ENCODE measurements around the gene F8. TPM values are rescaled to one million over a fixed set of nuclear protein-coding genes. Genes with fewer than 3 reads are reported as not detected.
"Not testable (repeated sequence)": the region's sequence is repeated elsewhere in the genome, so short reads cannot be mapped to it uniquely, and the experiment has no call there.

F8 gene
- polyA plus RNA-seq, 10 donors: 3.3 to 8.1 (median 5.3) TPM

DNA sequence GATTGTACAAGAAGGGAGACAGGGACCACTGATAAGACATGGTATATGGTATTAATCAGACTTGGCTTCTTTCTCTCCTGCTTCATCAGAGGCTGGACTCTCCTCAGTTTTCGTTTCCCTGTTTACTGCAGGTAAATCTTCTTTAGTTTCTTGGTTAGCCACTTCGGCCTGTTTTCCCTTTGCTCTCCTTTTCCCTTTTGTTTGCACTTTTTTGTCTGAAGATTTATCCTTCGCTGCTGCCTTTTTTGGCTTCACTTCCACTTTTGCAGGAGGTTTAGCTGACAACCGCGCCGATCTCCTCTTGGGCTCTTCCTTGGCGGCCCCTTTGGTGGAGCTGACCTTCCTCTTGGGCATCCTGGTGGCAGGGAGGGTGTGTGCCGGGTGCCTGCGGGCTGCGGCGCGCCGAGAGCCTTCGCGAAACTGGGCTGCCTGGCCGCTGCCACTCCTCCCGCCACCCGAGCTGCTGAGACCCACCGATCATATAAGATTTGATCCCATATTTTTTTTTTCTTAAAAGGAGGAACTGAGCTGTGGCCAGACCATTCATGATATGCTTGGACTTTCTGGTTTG lies 205.4 kb downstream of the F8 start:
- DNase-seq: not testable (repeated sequence)

DNA sequence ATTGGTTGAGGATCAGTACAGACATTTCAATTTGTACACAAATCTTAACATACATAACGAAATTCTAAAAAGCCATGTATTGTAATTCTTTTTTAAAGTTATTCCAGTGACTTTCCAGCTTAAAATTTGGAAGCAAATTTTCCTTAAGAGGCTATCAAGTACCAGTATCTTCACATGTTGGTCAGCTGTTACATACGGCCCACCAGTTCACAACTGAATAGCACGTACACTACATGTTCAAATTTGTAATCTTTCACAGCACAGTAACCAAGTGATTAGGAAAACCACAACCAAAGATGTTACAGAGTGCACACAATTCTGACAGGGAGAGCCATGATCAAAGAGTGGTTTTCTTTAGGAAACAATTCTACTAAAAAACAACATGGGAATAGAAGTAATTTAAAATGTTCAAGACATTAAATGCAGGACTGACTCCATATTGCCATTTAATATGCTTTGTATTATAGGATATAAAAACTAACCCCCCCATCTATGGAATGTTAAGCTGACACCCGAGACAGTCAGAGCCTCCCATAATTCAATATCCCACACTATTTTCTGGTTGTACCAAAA lies 206.1 kb downstream of the F8 start:
- DNase-seq: not testable (repeated sequence)

DNA sequence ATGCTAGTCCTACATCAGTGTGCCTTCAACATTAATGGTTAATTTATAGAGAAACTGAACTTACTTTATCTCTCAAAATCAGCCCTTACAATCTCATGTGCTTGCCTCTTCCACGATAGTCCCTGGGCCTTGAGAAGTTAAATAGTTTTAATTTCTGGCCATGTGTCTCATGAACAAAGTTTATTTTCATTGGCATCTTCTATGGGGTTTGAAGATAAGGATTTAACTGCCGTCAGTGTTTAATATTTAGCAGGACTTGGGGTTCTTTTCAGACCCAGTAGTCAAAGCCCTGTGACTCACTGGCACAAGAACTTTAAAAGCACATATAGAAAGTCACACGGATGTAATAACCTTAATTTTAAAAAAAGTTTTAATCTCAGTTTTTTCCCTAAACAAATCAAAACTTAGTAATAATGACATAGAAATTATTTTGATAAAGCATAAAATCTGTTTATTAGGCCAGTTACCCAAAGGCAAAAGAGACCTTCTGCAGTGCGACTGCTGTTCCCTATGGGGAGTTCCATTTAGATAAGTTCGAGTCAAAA lies 207.2 kb downstream of the F8 start:
- DNase-seq: no peak

DNA sequence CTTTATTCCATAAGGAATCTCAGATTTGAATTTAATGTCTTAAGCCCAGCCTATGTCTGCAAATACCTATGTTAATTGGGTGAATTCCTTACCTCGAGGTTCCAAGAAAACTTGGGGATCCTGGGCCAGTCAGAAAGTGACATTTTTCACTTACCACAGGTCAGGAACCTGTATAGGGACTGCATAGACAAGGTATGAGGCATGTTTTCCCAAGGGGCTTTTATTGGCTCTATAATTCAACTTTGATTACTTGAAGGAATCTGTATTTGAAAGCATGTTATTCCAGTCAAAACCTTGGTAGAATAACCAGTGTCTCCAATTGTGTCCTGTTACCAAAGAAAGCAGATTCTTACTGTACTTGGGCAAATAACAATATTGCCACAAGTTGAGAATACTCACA lies 208.7 kb downstream of the F8 start:
- DNase-seq: no peak

DNA sequence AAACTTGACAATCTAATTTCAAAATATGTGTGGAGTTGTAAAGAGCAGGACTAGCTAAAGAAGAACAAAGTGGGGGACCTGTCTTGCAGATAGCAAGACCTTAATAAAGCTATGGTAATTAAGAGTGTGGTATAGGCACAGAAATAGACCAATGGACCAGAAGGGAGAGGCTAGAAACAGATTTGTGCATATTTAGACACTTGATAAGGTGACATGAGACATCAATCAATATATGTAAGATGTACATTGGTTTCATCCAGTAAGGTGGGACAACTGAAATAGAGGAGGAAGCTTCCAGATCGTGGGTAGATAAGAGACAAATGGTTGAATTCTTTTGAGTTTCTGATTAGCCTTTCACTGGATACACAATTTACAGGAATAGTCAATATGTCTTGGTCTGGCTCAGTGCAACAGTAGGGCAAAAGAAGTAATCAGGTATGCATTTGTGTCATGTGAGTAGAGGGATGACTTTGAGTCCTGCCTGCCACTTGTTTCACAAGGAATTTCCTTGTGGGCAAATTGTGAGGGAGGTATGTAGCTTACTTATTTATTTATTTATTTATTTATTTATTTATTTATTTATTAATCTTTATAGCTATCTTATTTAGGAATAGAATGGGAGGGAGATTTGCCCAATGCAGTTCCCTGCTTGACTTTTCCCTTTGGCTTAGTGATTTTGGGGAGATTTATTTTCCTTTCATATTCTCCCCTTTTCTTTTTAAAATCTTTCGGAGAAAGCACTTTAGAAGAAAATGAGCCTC lies 210.0 kb downstream of the F8 start:
- no peak for DNase-seq

DNA sequence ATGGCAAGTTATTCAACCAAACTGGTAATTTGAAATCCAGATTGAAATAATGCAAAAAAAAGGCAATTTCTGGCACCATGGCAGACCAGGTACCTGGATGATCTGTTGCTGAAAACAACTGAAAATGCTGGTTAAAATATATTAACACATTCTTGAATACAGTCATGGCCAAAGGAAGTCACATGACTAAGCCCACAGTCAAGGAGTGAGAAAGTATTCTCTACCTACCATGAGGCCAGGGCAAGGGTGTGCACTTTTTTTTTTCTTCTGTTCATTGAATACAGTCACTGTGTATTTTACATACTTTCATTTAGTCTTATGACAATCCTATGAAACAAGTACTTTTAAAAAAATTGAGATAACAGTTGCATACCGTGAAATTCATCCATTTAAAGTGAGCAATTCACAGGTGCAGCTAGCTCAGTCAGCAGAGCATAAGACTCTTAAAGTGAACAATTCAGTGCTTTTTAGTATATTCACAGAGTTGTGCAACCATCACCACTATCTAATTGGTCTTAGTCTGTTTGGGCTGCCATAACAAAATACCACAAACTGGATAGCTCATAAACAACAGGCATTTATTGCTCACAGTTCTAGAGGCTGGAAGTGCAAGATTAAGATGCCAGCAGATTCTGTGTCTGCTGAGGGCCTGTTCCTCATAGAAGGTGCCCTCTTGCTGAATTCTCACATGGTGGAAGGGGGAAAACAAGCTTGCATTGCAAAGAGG lies 212.4 kb downstream of the F8 start:
- DNase-seq: no peak

DNA sequence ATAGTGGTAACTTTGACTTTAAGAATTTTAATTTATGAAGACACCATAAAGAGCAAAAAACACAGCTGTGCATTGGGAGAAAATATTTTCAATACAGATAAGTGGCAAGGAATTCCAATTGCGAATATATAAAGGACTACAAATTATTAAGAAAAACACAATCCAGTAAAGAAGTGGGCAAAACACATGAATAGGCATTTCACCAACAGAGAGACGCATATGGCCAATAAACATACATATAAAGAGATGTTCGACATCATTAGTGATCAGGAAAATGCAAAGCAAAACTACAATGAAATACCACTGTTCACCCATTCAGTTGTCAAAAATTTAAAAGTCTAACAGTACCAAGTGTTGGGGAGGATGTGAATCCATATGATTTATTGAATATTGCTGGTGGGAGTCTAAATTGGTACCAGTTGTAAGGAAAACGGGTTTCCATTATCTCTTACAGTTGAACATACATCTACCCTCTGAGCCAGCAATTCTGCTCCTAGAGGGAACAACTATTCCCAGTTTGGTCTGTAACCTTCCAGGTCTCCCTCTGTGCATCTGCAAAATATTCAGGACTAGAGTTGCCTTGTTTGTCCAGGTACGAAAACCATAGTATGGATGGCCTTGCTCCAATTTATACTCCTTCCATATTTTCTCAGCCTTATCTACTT lies 215.6 kb downstream of the F8 start:
- DNase-seq: no peak

DNA sequence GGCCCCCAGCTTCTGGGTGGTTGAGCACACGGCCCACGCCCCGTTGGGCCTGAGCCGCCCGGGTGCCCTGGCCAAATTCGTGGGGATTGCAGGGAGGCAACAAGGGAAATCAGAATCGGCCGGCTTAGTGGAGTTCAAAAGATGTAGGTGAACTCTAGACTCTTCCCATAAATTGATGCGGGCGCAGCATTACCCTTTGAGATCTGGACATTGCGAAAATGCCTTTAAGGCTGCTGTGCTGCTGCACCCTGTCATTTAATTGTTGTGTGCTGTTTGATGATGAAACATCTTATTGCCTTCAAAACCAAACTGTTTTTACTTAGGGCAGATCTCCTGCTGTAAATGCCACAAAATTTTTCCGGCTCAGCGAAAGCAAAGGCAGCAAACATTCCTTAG lies 216.8 kb downstream of the F8 start:
- DNase-seq: no peak

DNA sequence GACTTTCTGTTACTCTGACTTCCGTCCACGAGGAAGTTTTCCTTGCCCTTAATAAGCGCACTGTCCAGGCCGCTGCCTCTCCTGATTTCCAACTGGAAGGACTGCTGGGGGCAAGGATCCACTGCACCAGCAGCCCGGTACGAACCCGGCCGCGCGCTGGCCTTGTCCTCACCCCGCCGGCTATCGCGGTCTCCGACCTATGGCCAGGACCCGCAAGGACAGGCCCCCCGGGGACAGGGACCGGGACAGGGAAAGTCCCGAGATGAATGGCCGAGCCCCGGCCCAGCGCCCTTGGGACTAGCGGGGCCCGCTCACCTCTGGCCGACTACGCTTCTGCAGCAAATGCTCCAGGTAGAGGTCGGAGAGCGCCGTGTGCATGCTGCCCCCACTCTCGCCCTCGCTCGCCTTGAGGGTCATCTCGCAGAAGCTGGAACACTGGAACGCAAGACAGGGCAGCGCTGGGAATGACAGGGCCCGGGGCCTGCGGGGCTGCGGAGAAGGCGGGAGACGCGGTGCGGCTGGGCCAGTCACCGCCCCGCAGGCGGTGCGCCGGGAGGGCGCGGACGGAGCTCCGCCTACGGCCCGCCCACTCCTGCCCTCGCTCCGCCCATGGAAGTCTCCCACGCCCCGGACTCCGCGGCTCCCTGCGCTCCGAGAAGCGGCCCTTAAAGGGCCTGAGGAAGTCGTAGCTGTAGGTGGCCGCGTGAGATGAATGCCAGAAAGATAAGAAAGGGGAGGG lies 217.4 kb downstream of the F8 start, which contains the start of gene MPP1:
Gene MPP1 (minus strand): TSS at position 529 of the 739 bp plus-strand sequence. CDS start 112 bp downstream, at position 417.
- peak; percentile 45 to 91 (median 81) for DNase-seq

DNA sequence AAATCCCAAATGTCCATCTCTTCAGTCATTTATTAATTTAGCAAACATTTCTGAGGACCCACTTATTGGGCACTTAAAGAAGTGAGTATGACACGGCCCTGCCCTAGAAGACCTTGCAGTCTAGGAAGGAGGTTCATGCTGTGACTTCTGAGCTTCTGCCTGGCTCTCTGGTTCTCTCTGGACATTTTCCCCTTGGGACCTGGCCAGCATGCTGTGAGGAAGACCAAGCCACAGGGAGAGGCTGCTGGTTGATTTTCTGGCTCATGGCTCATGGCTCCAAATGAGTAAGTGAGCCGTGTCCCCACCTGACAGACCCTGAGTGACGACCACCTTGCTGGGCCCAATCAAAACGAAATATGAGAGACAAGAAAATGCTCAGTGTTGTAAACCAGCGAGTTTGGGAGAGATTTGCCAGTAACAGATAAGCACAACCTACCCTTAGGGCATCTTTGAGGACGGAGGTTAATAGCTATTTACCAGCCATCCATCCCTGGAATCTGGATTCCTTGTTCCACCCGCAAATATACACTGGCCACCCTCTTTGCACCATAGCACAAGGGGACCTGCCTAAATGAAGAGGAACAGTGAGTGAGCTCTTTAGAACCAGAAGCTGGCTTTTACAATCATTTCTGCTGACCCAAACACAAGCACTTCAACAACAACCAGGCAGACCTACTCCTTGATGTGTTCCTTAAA lies 218.1 kb downstream of the F8 start:
- DNase-seq: no peak

DNA sequence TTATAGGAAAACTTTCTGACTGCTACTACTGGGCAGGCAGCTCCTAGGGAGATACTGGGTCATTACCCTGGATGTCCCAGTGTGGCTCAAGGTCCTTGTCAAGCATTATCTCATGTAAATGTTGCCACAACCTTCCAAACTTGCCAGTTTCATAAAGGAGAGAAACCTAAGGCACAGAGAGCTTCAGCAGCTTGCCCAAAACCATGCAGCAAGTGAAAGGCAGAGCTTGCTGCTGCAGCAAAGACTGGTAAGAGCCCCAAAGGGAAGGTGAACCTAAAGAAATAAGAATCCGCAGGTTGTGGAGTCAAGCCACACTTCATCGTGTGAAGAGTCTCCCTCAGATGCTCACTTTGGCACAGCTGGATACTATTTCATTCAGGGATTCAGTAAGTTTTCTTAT lies 219.6 kb downstream of the F8 start:
- no peak for DNase-seq

DNA sequence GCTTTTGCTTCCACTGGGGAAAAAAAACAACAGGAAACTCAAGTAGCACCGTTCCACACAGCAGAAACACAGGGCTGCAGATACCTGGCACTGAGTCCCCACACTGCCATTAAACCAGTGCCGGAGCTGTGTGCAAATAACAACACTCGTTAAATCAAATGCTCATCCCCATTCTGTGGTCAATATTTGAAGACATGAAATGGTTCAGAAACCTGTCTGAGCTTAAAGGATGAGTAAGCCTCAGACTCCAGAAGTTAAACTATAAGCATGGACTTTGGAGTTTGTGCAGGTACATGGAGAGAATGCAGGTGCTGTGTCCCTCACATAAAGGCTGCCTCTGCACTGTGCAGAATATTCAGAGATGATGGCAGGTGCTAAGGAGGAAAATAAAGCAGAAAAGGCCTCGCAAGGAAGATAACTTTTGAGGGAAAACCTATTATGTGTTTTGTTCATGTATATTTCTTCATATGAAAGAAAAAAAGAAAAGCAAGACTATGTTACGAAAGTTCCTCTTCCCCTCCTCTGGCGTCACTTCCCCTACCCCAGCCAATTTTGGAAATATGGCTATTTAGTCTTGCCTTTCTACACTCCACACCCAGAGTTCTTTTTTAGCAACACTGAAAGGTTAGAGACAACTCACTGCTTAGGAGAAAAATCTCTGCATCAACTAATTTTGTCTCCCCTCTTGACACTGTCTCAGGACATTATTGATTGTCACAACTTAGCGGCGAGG lies 221.9 kb downstream of the F8 start:
- no peak for DNase-seq

DNA sequence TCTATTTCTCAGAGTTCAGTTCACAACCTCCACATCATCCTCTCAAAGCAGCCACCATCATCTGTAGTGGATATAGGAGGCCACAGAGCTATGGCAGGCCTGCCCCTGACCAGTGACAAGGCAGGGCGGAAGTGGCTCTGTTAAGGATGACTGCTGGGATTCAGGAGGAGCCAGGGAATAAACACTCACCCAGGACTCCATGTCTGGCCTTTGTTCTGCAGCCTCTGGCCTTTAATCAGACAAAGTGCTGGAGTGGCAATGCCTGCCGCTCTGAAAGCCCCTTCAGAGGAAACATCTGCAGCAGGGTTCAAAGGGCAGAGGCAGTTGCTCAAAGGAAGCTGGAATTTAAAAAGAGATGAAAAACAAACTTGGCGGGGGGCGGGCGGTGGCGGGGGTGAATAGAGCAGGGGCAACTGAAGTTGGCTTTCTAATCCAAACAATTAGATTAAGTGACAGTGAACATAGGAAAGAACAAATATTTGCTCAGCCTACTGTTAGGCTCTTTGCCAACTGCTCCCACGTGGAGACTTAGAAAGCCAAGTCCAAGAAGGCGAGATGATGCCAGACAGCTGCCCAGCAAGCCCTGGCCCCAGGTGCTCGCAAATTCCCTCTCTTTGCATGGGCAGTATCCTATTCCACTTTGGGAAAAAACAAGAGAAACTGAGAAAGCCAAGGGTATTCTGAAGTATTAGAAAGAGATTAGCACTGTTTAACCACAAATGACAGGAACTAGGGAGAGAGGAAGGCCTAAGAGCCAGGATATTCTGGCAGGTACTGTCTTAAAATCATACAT lies 222.8 kb downstream of the F8 start:
- no peak for DNase-seq

DNA sequence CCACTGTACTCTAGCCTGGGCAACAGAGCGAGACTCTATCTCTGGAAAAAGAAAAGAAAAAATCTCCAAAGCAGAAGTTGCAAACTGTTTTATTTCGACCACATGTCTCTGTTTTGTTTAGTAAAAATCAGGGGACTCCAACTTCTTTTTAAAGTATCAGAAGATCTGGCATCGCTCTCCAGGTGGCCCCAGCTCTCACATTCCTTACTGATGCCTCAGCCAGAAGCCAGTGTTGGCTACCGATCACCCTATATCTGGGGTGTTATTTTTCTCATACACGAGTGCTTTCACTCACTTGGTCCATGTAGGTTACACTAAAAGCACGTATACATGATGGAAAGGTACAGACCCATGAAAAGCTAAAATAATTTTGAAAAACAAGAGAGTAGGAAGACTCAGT lies 225.5 kb downstream of the F8 start:
- no peak for DNase-seq

DNA sequence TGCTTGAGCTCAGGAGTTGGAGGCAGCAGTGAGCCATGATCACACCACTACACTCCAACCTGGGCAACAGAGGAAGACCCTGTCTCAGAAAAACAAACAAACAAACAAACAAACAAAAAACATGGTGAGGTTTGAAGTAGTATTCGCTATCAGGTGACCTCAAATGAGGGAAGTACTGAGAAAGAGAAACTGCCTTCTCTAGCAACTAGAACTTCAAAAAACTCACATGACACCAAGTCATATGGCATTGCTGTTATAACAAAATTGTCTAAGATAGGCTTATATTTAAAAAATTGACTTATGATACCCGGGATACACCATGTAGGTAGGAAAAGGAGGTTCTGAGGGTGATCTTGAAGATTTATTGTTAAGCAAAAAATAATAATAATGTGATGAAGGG lies 227.5 kb downstream of the F8 start:
- DNase-seq: no peak

DNA sequence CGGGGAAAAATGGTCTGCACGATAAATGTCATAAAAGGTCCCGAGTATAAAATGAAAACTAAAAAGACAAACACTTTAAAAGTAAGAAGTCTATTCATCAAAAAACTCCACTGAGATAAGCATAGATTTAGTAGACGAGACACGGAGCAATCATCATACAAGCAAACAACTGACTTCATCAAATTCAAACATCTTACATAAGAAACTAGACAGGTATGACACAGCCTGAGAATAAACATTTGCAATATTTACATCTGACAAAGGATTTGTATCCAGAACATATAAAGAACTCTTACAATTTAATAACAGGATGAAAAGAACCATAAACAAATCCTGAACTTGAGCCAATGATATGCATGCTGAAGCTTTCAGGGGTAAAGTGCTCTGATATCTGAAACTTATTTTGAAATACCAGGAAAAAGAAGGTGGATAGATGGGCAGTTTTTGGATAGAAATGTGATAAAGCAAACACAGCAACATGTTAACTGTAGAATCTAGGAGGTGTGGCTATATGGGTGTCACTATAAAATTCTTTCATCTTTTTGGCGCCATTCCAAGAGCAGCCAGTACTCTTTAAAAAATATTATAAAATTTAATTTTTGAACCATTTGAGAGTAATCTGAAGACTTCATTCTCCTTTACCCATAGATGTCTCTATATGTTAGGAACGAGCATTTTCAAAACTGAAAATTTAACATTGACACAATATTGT lies 229.3 kb downstream of the F8 start:
- DNase-seq: no peak

DNA sequence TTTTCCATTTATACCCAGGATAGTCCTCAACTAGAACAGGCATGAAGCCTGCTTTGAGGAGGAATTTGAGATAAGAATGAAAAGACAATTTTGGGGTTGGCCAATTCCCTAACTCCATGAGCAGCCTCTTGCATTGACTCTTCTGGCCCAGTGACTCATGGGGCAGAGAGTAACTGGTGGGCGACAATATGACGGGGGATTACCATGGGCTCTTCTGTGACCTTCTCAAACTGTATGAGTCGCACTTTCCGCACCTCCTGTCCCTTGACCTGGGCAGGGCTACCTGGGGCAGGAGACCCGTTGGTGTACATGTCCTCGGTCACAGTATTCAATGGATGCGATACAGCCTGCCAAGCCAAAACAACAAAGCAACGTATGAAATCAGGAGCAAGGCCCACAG lies 230.6 kb downstream of the F8 start:
- DNase-seq: no peak

DNA sequence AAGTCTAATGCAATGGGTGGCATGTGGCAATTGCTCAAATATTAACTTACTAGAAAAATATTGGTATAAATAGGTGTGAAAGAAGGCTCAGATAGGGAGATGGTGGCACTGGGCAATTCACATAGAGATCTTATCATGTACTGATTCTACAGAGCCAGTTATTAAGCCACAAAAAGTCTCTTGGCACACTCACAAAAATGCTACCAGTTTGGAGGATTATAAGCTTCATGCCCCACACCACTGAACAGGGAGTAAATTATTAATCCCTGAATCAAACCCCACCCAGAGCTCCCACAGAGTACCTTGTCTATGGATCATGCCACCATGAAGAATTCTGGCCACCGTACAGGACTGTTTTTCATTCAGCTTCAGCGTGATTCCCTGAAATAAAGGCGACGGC lies 231.1 kb downstream of the F8 start:
- DNase-seq: no peak

All from muscle of back (tissue), 11 donors.